ENCODE measurements around the gene OR8H2. TPM values are rescaled to one million over a fixed set of nuclear protein-coding genes. Genes with fewer than 3 reads are reported as not detected.

OR8H2 gene
- polyA plus RNA-seq, 1 of the 3 experiments (the other 2 are of a cell fraction) = not detected

DNA sequence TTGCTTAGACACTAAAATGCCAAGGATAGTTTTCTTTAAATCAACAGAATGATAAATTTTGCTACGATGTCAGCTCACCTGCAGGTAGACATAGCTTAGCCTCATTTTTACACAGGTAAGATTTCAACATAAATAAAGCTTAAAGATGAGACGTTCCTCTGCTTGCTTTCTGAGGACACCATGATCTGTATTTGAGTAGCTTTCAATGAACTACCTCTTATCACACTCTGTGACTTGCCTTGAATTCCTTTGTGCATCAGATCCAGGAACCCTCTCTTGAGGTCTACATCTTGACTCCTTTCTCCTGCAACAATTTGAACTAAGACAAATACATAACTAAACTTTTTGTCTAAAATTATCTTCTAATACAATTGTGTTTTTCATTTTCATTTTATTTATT lies 36.5 kb upstream of the OR8H2 start:
- no peaks in the 10 kb centered on the region for H4K20me1 ChIP-seq (ENCODE audit: insufficient read depth)
- ChIA-PET POLR2A (no interaction called here), CTCF (no interaction called here)
- WGBS (ENCODE audit: low lambda C conversion rate) = 0% methylated on average over 2 of the region's 2 CpGs
- H2AFZ ChIP-seq (ENCODE audit: low read depth) = no peak overlapping the region
- no peaks in the 10 kb centered on the region for H3K9me3 ChIP-seq
- no peaks in the 10 kb centered on the region for H3K27me3 ChIP-seq (ENCODE audit: insufficient read depth)
- H3F3A ChIP-seq (replicated peaks; ENCODE audit: insufficient read depth) = no peaks in the 10 kb centered on the region
- no peaks in the 10 kb centered on the region; the same call in 1 of the 2 replicates for H3K79me2 ChIP-seq (ENCODE audit: insufficient read depth)
- no peak overlapping the region for H3K9ac ChIP-seq
- no peak for DNase-seq
- H3K9me2 ChIP-seq = no peaks in the 10 kb centered on the region
- H3K27ac ChIP-seq (ENCODE audit: low read depth in 2 of 2, low read length in 1 of 2) = no peak overlapping the region
- TF ChIP-seq TAF1 (IDR thresholded peaks at IDR 0.05; ENCODE audit: borderline replicate concordance, low read depth, low read length) = no peak
- no peak for TF ChIP-seq FOSL2 (IDR thresholded peaks at IDR 0.05; ENCODE audit: borderline replicate concordance, low read depth)
- TF ChIP-seq EP300 (IDR thresholded peaks at IDR 0.05; ENCODE audit: borderline replicate concordance in 1 of 2, low read depth in 1 of 2, low read length in 1 of 2) = no peak
- TF ChIP-seq, protein P1, sequence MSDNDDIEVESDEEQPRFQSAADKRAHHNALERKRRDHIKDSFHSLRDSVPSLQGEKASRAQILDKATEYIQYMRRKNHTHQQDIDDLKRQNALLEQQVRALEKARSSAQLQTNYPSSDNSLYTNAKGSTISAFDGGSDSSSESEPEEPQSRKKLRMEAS (IDR thresholded peaks at IDR 0.05; ENCODE audit: low read depth) = no peak
- TF ChIP-seq, protein P2, sequence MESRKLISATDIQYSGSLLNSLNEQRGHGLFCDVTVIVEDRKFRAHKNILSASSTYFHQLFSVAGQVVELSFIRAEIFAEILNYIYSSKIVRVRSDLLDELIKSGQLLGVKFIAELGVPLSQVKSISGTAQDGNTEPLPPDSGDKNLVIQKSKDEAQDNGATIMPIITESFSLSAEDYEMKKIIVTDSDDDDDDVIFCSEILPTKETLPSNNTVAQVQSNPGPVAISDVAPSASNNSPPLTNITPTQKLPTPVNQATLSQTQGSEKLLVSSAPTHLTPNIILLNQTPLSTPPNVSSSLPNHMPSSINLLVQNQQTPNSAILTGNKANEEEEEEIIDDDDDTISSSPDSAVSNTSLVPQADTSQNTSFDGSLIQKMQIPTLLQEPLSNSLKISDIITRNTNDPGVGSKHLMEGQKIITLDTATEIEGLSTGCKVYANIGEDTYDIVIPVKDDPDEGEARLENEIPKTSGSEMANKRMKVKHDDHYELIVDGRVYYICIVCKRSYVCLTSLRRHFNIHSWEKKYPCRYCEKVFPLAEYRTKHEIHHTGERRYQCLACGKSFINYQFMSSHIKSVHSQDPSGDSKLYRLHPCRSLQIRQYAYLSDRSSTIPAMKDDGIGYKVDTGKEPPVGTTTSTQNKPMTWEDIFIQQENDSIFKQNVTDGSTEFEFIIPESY (IDR thresholded peaks at IDR 0.05; ENCODE audit: borderline replicate concordance, low read depth) = no peak
- TF ChIP-seq, protein P3, sequence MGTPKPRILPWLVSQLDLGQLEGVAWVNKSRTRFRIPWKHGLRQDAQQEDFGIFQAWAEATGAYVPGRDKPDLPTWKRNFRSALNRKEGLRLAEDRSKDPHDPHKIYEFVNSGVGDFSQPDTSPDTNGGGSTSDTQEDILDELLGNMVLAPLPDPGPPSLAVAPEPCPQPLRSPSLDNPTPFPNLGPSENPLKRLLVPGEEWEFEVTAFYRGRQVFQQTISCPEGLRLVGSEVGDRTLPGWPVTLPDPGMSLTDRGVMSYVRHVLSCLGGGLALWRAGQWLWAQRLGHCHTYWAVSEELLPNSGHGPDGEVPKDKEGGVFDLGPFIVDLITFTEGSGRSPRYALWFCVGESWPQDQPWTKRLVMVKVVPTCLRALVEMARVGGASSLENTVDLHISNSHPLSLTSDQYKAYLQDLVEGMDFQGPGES (IDR thresholded peaks at IDR 0.05; ENCODE audit: low read depth, low read length) = no peak
- no peak for TF ChIP-seq EZH2phosphoT487 (IDR thresholded peaks at IDR 0.05; ENCODE audit: borderline replicate concordance, low read depth)
- TF ChIP-seq POLR2AphosphoS5 (IDR thresholded peaks at IDR 0.05; ENCODE audit: low read depth, low read length) = no peak
- no peak for TF ChIP-seq FOXJ3 (CRISPR knock-in tag; IDR thresholded peaks at IDR 0.05)
- TF ChIP-seq NFIC (IDR thresholded peaks at IDR 0.05; ENCODE audit: borderline replicate concordance) = no peak
- TF ChIP-seq MEF2A (IDR thresholded peaks at IDR 0.05; ENCODE audit: borderline replicate concordance, low read depth) = no peak
- H3K4me1 ChIP-seq (ENCODE audit: control insufficient read depth in 1 of 2, insufficient read depth in 2 of 2, low read depth in 1 of 2, low read length in 1 of 2) = no peaks in the 10 kb centered on the region
- no peak overlapping the region for H3K4me2 ChIP-seq
- no peaks in the 10 kb centered on the region for H3K36me3 ChIP-seq (replicated peaks in 1 of 2; ENCODE audit: control insufficient read depth in 1 of 2, insufficient read depth in 2 of 2, low read length in 1 of 2)
- H3K4me3 ChIP-seq (ENCODE audit: low read depth in 2 of 2, low read length in 1 of 2) = no peak overlapping the region

DNA sequence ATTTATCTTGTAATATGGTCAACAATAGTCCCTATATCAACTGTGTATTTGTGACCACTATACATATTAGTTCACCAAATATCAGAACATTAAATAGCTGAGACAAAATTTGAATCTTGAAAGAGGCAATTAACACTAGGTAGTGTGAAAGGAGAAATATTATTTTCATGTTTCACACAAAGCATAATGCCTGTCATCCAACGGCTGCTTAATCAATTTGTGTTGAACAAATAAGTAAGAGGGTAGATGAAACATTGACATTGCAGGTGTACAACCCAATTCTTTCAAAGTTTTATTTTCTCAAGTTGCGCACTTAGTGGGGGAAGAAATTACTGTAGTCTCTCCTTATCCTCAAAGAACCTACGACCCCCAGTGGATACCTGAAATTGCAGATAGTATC lies 13.8 kb upstream of the OR8H2 start:
- Histone ChIP-seq H3F3A (replicated peaks; ENCODE audit: insufficient read depth) (no peaks in the 10 kb centered on the region), H3K79me2 (ENCODE audit: insufficient read depth) (no peaks in the 10 kb centered on the region), H3K4me2 (no peak overlapping the region), H3K4me3 (ENCODE audit: low read depth in 2 of 2, low read length in 1 of 2) (no peak overlapping the region; a peak in 1 of 4 replicates), H3K36me3 (replicated peaks in 1 of 2; ENCODE audit: control insufficient read depth in 1 of 2, insufficient read depth in 2 of 2, low read length in 1 of 2) (no peaks in the 10 kb centered on the region), H3K27ac (ENCODE audit: low read depth in 2 of 2, low read length in 1 of 2) (no peak overlapping the region), H3K9ac (no peak overlapping the region), H3K4me1 (ENCODE audit: control insufficient read depth in 1 of 2, insufficient read depth in 2 of 2, low read depth in 1 of 2, low read length in 1 of 2) (no peaks in the 10 kb centered on the region), H3K27me3 (ENCODE audit: insufficient read depth) (no peaks in the 10 kb centered on the region), H4K20me1 (ENCODE audit: insufficient read depth) (no peaks in the 10 kb centered on the region), H3K9me2 (no peaks in the 10 kb centered on the region), H3K9me3 (no peaks in the 10 kb centered on the region), H2AFZ (ENCODE audit: low read depth) (no peak overlapping the region)
- DNase-seq = no peak
- POLR2A ChIA-PET = no interaction called here
- CTCF ChIA-PET = no interaction called here
- 12% methylated on average over 3 of the region's 3 CpGs for WGBS (ENCODE audit: low lambda C conversion rate)
- TF ChIP-seq RXRA (IDR thresholded peaks at IDR 0.05; ENCODE audit: borderline replicate concordance, low read depth) (no peak), MEF2A (IDR thresholded peaks at IDR 0.05; ENCODE audit: borderline replicate concordance, low read depth) (no peak), POLR2AphosphoS5 (IDR thresholded peaks at IDR 0.05; ENCODE audit: low read depth, low read length) (no peak), USF2 (IDR thresholded peaks at IDR 0.05; ENCODE audit: borderline replicate concordance, low read depth, low read length) (no peak), YY1 (IDR thresholded peaks at IDR 0.05; ENCODE audit: low read depth) (no peak), RCOR1 (IDR thresholded peaks at IDR 0.05; ENCODE audit: low read length) (no peak), SIN3A (IDR thresholded peaks at IDR 0.05; ENCODE audit: borderline replicate concordance, low read depth, low read length) (no peak), NFIC (IDR thresholded peaks at IDR 0.05; ENCODE audit: borderline replicate concordance) (no peak), CHD2 (IDR thresholded peaks at IDR 0.05; ENCODE audit: low read length, partially characterized antibody) (no peak), EZH2phosphoT487 (IDR thresholded peaks at IDR 0.05; ENCODE audit: borderline replicate concordance, low read depth) (no peak), CTCF (IDR thresholded peaks at IDR 0.05) (no peak)
